Kidney tubule cell (primary cell): ENCODE results near the gene CDK5RAP1.
A peak's percentile ranks its signal among the peaks of the same experiment; 100 is the strongest.

ENCODE experiments used
- DNase-seq: peaks from one replicate; pipeline ENCODE4 v3.0.0-alpha.2; 2018; ENCODE audit warnings: low spot score

CDK5RAP1 gene

DNA sequence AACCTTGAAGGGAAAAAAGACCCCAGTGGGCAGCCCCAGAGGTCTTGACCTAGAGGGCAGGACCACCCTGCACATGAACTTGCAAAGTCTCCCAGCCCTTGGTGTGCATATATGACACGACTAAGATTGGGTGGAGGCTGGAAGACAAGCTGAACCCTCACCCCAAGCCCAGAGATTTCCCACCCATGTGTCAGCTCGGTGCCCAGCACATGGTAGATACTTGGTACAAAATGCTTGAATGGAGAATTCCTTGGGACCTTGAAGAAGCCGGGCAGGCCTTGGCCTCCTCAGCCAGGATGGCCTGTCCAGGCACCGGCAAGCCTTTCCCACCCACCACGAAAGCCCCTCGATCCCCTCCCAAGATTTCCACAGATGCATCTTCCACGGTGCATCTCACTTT, 67.7 kb downstream of the CDK5RAP1 start:
- no peak for DNase-seq

DNA sequence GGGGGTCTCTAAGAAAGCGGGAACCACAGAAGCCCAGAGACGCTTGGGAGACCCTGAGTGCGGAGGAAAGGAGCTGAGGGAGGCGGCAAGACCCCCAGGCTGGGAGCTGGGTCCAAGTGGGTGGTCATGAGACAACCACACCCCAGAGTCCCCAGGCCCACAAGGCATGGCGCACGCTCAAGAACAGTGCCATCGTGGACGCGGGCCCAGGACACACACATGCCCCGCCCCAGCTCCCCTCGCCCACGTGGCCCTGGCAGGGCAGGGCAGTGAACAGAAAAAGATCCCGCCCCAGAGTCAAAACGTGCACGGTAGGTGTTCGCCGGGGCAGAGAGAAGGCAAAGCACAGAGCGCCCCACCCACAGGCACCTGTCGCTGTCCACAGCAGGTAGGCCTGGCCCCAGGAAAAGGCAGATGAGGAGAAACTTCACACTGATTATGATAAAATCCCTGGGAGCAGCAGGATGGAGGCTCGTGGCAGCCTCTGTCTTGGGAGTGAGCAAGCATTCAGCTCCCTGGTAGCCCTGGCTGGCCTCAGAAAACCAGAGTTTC, 68.3 kb downstream of the CDK5RAP1 start:
- DNase-seq = no peak

DNA sequence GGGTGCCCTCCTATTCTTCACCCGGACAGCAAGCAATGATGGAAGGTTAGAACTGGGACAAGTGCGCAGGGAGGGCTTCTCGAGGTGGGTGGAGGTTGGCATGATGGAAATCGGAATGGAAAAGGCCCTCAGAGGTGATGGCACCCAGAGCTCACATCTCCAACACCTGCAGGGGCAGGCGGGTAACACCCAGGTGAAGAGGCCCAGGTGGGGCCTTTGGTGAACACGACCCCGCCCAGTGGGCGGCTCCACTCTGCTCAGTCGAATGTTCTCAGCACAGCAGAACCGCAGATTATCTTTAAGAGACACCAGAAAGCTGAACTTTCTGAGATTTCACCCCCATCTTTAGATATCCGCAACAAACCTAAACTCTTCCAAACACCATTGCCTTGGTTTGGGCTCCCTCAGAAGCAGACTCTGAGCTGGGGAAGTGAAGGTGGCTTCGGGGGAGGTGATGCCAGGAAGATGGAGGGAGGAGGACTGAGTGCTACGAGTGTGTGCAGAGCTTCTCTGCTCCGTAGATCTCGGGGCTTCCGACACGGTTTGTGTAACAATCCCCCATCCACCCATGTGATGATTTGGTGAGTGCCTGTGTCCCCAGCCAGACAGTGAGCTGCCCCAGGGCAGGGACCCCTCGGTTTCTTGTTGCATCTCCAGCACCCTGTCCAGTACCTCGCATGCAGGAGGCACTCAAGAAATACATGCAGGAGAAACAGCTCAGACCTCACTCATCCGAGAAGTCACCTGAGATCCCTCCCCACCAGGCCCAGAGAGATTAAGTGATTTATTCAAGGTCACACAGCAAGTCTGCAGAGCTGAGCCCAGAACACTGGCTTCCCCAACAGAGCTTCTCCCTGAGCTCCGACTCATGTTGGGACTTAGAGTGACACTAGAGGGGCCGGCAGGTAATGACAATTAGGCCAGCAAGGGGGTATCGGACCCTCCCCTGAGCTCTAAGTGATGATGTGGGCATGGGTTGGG, 72.9 kb downstream of the CDK5RAP1 start:
- DNase-seq = no peak

DNA sequence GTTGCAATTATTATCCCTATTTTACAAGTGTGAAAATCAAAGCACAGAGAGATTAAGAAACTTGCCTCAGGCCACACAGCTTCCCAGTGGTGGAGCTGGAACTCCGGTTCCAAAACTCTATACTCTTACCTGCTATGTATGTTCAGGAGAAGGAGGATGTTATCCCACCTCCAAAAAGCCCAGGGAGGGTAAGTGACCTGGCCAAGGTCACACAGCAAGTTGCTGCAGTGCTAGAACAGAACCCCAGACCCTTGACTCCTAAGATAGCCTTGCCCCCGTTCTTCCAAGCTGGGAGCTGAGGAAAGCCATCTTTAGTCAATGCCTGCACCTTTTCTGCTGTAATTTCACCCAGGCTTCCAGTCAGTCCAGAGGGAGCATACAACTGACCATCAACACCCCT, 76.0 kb downstream of the CDK5RAP1 start:
- DNase-seq = no peak

DNA sequence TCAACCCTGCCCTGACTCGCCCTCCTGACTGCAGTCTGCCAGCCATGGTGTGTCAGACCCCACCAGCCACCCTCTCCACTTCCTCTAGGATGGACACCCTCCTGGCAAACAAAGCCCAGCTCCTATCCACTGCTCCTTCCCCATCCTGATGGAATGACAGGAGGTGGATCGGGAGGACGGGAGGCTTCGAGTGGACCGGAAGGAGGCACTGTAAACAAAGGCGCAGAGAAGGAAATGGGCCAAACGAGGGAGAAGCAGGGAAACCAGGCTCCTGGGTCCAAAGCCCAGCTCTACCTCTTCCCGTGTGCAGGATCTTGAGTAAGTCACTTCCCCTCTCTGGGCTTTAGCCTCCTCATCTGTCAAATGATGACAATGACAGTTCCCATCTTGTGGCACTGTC, 78.1 kb downstream of the CDK5RAP1 start:
- DNase-seq = no peak

DNA sequence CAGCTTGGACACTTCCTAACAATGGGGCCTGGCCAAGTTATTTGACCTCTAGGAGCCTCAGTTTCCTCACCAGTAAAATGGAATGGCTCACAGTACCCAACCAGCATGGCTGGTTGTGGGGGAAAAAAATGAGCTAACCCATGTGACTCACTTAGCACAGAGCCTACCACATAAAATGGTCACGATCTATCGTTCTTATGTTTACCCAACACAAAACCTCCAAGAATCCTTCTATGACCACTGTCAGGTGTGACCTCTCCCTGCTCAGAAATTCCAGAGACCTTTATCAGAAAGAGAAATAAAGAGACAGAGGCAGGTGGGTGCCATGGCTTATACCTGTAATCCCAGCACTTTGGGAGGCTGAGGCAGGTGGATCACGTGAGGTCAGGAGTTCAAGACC, 78.9 kb downstream of the CDK5RAP1 start:
- peak; percentile 46 for DNase-seq

DNA sequence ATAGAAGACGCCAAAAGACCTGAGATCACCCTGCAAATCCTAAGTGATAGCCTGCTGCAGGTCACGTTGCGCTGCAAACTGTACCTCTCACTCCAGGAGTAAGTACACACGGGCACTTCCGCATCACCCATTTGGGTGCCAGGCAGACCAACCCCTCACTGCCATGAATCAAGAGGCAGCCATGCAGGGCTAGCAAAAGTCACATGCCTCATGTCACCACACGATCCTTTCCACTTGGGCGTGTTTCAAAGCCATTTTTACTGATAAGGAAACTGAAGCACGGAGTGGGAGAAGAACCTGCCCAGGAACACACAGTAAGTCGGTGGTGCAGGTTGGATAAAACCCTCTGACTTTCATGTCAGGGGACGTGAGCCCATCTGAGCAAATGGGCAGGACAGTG, 81.3 kb downstream of the CDK5RAP1 start:
- no peak for DNase-seq

DNA sequence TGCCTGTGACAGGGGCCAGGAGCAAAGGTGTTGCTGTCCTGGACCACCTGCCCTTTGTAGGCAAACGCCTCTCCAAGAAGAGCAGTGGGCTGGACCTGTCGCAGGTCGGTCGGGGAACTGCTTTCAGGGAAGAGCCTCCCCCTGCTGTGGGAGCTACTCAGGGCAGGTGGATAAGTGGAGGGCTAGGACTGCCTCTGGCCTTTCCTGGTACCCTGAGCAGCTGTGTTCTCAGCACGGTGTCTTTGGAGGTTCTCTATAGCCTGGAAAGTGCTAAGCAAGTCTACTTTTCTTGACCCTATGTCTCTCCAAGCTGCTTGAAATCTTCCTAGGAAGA, 83.3 kb downstream of the CDK5RAP1 start:
- DNase-seq = no peak

DNA sequence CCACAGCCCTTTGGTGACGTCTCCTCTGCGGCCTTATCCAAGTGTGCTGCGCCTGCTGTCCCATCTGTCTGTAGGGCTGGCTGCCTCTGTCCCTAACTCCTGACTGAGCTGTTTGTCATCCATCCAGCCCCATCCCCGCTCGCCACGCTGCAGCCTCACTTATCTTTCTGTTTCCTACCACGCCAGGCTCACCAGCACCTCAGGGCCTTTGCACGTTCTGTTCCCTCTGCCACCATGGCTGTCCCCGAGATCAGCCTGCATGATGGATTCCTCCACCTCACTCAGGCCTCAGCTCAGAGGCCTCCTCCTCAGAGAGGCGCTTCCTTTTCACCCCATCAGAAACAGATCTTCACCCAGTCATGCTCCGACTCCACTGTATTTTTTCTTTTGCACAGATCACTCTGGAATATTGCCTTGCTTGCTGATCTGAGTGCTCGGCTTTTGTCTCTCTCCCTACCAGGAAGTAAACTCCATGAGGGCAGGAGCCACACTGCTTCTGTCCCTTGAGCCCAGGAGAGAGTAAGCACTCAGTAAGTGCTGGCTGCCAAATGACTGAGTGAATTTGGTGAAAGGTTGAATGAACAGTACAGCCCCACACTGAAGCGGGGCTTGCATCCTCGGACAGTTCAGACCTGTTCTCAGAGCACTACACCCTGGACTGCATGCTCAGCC, 83.8 kb downstream of the CDK5RAP1 start:
- no peak for DNase-seq

DNA sequence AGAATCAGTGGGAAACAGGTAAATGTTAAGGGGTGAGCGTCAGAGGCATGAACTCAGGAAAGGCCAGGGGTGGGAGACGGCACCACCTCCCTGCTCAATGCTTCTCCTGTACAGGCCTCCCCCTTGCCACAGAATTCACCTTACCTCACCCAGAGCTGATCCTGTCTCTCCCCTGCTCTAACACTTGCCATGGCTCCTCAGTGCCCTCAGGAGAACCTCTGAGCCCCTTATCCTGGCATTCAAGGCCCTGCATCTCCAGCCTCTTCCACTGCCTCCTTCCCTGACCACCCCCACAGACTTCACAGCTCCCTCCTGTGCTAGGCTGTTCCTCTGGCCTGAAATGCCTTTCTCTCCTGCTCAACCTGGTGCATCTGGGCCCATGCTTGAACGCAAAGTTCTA, 84.4 kb downstream of the CDK5RAP1 start:
- no peak for DNase-seq

DNA sequence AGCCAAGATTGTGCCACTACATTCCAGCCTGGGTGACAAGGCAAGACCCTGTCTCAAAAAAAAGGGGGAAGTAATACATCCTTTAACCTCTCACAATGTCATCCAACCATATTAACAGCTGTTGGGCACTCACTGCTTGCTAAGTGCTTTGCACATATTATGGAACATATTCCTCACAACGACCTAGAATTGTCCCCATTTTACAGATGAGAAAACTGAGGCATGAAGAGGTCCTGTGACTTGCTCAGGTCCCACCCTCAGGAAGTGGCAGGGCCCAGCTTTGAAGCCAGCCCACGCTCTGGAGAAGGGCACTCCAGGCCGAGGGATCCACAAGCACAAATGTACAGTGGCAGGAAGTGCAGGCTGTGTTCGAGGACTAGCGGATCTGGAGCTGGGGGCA, 85.0 kb downstream of the CDK5RAP1 start:
- DNase-seq = no peak

DNA sequence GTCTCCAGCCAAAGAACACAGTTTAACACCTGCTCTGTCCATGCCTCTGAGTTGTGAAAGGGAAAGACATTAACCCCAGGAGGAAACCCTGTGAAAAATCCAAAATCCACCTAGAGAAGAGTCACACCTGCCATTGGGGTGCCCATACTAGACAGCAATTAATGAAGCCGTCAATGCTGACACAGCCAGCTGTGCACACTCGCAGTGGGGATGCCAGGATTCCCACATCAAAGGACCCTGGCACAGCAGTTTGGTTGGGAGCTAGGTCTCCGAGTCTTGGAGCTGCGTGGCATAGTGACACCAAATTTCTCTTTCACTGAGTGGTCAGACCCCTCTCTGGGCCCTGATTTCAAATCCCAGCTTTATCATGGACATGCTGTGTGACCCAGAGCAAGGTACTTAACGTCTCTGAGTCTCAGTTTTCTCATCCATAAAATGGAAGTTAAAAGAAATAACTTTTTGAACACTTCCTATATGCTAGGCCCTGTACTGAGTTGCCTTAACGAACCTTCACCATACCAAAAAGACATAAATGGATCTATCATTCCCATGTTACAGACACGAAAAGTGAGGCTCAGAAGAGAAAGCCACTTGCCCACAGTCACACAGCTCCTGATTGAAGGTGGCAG, 87.5 kb downstream of the CDK5RAP1 start:
- DNase-seq = no peak

DNA sequence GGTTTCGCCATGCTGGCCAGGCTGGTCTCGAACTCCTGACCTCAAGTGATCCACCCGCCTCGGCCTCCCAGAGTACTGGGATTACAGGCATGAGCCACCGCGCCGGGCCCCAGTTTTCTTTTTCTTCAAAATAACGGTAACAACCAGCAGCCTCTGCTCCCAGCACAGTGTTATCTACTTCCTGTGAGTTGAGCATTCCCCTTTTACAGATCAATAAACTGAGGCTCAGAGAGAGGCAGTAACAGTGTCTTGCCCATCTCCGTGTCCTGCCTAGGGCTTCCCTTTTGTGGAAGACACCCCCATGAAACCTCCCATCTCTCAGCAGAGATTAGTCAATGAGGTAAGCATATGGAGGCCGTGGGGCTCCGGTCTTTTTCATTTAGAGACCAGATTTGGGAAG, 88.7 kb downstream of the CDK5RAP1 start:
- DNase-seq = no peak

DNA sequence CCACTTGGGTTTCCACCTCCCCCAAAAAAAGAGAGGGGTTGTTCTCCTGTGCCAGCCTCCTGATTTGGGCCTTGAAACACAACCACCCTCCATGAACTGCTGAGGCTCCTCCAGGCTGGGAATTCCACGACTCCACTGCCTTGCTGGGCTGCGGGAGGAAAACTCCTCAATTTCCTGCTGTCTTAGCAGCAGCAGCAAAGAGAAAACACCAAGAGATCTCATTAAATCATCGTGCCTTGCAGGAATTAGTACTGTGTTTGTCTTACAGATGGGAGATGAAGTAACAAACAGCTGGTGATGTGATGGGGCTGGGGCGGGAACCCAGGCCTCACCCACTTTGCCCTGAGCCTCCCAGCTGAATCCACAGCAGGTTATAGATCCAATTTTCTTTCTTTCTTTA, 89.3 kb downstream of the CDK5RAP1 start:
- DNase-seq = no peak

DNA sequence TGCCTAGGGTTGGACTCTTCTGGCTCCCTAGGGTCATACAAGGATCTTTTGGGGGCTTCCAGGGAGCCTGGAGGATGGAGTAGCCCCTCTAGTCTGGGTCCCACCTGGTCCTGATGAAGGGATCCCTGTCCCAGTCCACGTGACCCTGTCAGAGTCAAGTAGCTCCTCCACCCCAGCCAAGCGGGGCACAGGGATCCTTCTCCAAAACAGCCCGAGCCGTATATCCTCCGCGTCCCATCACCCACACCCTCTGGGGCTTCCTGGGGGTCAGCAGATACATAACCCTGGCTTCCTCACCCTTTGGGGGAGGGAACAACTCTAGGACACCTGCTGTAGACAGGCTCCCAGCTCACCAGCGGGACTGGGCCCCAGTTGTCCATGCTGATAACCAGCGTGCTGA, 90.3 kb downstream of the CDK5RAP1 start:
- no peak for DNase-seq

DNA sequence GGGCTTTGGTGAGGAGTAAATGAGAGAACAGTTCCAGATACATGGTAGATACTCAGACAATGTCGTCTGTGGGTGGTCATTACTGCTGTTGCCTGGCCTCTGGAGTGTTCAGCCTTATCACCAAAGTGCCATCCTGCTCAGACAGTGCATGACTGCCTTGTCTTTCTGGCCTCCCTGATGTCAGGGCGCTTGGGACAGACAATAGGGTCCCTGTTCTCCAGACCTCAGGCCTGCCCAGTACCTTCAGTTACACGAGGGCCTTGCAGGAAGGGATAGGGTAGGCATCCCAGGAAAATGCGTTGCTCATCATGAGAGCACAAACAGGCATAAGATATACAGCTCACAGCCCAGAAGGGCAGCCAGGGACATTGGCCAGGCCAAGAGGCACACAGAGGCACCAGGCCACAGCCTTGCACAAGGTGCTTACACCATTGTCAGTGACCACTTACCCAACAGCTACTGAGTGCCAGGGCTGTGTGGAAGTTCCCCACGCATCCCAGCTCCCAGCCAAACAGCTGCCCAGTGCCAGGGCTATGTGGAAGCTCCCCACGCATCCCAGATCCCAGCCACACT, 90.9 kb downstream of the CDK5RAP1 start:
- no peak for DNase-seq

DNA sequence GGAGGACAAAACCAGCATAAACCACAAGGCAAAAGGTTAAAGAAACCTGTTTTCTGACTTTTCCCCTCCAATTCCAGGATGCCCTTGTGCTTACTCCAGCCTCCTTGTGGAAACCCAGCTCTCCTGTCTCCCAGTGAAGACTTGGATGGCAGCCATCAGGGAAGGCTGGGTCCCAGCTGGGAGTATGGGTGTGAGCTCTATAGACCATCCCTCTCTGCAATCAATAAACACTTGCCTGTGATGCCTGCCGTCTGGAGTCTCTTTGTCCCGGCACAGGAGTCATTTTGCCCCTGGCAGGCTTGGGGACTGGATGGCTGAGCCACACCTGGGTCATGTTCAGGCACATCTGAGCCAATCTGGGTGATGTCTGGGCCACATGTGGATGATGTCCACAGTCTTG, 91.7 kb downstream of the CDK5RAP1 start:
- DNase-seq = no peak
